NOMO-1 (cell line): ENCODE results near the gene NYAP1.
"Not testable (repeated sequence)": the region's sequence is repeated elsewhere in the genome, so short reads cannot be mapped to it uniquely, and the experiment has no call there.

Experiments
- DNase-seq, 2 experiments: peaks; one replicate each; lab custom pipeline; 2025; ENCODE audit not compliant: unreplicated experiment in 2 of 2; lab: John Stamatoyannopoulos, UW

Gene NYAP1

GRCh38 chr7:100509231-100509630 is 25.5 kb downstream of the NYAP1 start:
- DNase-seq, result no peak

- DNase-seq, result no peak
Observed at GRCh38 chr7:100510437-100511239, 26.9 kb downstream of the NYAP1 start.

GRCh38 chr7:100513212-100513810 is 29.6 kb downstream of the NYAP1 start:
- DNase-seq, result no peak

GRCh38 chr7:100515072-100515532 is 31.4 kb downstream of the NYAP1 start:
- no peak for DNase-seq

- DNase-seq, result no peak
Observed at GRCh38 chr7:100516135-100516812, 32.5 kb downstream of the NYAP1 start.

- no peak for DNase-seq
Observed at GRCh38 chr7:100517305-100517704, 33.6 kb downstream of the NYAP1 start.

- no peak for DNase-seq
Observed at GRCh38 chr7:100519580-100519979, 35.9 kb downstream of the NYAP1 start.

- DNase-seq, result no peak
Observed at GRCh38 chr7:100520138-100520537, 36.4 kb downstream of the NYAP1 start.

- DNase-seq, result no peak
Observed at GRCh38 chr7:100521076-100521475, 37.3 kb downstream of the NYAP1 start.

GRCh38 chr7:100521909-100522593 is 38.3 kb downstream of the NYAP1 start:
- DNase-seq, result peak; percentile 56 to 90

GRCh38 chr7:100523192-100523591 is 39.5 kb downstream of the NYAP1 start:
- DNase-seq, result not testable (repeated sequence)

GRCh38 chr7:100528108-100528866 is 44.6 kb downstream of the NYAP1 start:
- DNase-seq, result not testable (repeated sequence)

- DNase-seq, result no peak
Observed at GRCh38 chr7:100532165-100533022, 48.7 kb downstream of the NYAP1 start.

GRCh38 chr7:100535982-100536381 is 52.3 kb downstream of the NYAP1 start:
- not testable (repeated sequence) for DNase-seq

GRCh38 chr7:100536695-100537094 is 53.0 kb downstream of the NYAP1 start:
- not testable (repeated sequence) for DNase-seq

- DNase-seq, result no peak
Observed at GRCh38 chr7:100538348-100538653, 54.6 kb downstream of the NYAP1 start.

GRCh38 chr7:100538654-100539435 is 55.1 kb downstream of the NYAP1 start, which contains the start of gene AGFG2:
Gene AGFG2 (plus strand): TSS chr7:100539203. CDS start chr7:100539347, 144 bp downstream.
- DNase-seq, result peak; percentile 100

- DNase-seq, result no peak
Observed at GRCh38 chr7:100539436-100540006, 55.8 kb downstream of the NYAP1 start.
